Activated B cell treated with CpG ODN at 0.5 μM for 24 hours (primary cell): Measurements from ENCODE around the gene SAMD9. TPM values are rescaled to one million over a fixed set of nuclear protein-coding genes. Genes with fewer than 3 reads are reported as not detected.
A peak's percentile ranks its signal among the peaks of the same experiment; 100 is the strongest.

Experiments
- ATAC-seq: fragments of 200-7000 bp; cut with Tn5 transposase; one replicate; pipeline ENCODE4 v1.10.0; 2021; ENCODE audit warnings: low read depth, mild to moderate bottlenecking, moderate library complexity
- CTCF ChIA-PET: fragments of 350-600 bp; sonication (Branson Sonifier 250); formaldehyde crosslinking; loops from one replicate; lab custom pipeline; 2021; ENCODE audit warnings: antibody characterized with exemption; lab: Charles Lee
- POLR2A ChIA-PET: fragments of 350-600 bp; sonication (Branson Sonifier 250); formaldehyde crosslinking; loops from one replicate; lab custom pipeline; 2021; ENCODE audit warnings: antibody characterized with exemption; lab: Charles Lee
- DNase-seq: peaks from one replicate; pipeline ENCODE4 v3.0.0; 2022
- H3K27ac Mint-ChIP-seq: one replicate; pipeline ENCODE4 v1.8.0; 2020; ENCODE audit warnings: mixed read lengths
- H3K27me3 Mint-ChIP-seq: one replicate; pipeline ENCODE4 v1.8.0; 2021; ENCODE audit warnings: mixed read lengths
- H3K36me3 Mint-ChIP-seq: one replicate; pipeline ENCODE4 v1.8.0; 2021; ENCODE audit warnings: low read depth, mixed read lengths
- H3K4me1 Mint-ChIP-seq: one replicate; pipeline ENCODE4 v1.8.0; 2021; ENCODE audit warnings: mixed read lengths
- H3K4me3 Mint-ChIP-seq: one replicate; pipeline ENCODE4 v1.8.0; 2020; ENCODE audit warnings: mild to moderate bottlenecking, mixed read lengths
- H3K9me3 Mint-ChIP-seq: one replicate; pipeline ENCODE4 v1.8.0; 2020; ENCODE audit warnings: mixed read lengths
- CTCF ChIP-seq: fragments of 200-600 bp; IDR thresholded peaks from one replicate; pipeline ENCODE4 v1.8.0; 2022; ENCODE audit warnings: antibody characterized with exemption, mild to moderate bottlenecking
- intact Hi-C: fragments of 100-400 bp; cut with micrococcal nuclease; formaldehyde crosslinking; loops from one replicate; pipeline ENCODE4 v1.15.1; 2024
- total RNA-seq: library from RNA; stranded (reverse); gene quantifications from 2 replicates; pipeline ENCODE4 v1.2.3, GENCODE V29; 2022

The SAMD9 gene
- total RNA-seq, 1 donor from 2014 or later = 26.3 TPM

- H3K4me3 Mint-ChIP-seq = peak overlapping the region; percentile 90
- ChIA-PET POLR2A (interaction anchor here (0.7 to 2.6 kb wide), 4 partner anchors 18 to 84 kb away, joined by 3 to 8 read pairs (median 4); partner anchors contain the start of genes SAMD9 and VPS50), CTCF (interaction anchor here (1.0 to 1.1 kb wide), 2 partner anchors 30 to 80 kb away, joined by 3 to 5 read pairs; partner anchors contain the start of gene SAMD9)
- peak; percentile 73 for ATAC-seq
- no peak for TF ChIP-seq CTCF
- H3K36me3 Mint-ChIP-seq = peaks cover 12% of the 10 kb centered on the region
- DNase-seq = no peak
- H3K27me3 Mint-ChIP-seq = no peaks in the 10 kb centered on the region
- peak overlapping the region; percentile 83 for H3K27ac Mint-ChIP-seq
- H3K9me3 Mint-ChIP-seq = no peaks in the 10 kb centered on the region
- peaks cover 58% of the 10 kb centered on the region for H3K4me1 Mint-ChIP-seq
- intact Hi-C loops = loop anchor here (1.0 to 10.0 kb wide), 3 partner anchors 85 to 515 kb away; partner anchors contain the start of genes CDK6 and VPS50
These were observed 29.6 kb upstream of the SAMD9 start for GRCh38 chr7:93147363-93147762.

DNA sequence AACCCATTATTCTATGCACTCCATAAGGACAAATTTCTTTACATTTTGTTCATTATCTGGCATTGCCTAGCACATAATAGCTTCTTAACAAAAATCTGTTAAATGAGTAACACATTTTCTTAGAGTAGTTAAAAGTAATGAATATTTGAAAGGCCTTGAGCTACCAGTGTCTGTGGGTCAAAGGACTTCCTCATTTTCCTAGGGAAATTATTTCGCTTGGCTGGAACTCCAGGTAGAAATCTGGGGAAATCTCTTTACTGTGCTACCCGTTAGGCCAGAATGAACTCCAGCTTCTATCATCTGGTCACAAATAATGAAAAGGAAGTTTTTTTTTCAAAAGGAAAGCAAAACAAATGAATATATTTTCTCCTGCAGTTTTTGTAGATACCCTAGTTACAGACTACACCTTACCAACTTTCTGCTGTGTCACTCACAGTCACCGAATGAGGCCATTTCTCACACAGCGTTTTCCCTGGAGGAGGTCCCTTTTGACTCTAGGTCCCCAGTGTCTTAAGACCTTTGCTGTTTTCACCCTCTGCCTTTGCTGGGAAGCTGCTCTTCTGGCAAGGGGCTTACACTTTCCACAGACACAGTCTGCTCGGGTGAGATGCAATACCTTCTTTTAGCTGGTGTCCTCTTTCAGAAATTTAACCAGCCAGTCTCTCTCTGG lies 28.8 kb upstream of the SAMD9 start:
- Mint-ChIP-seq H3K27ac (peak overlapping the region; percentile 83), H3K4me3 (peak overlapping the region; percentile 90), H3K27me3 (no peaks in the 10 kb centered on the region), H3K36me3 (peaks cover 12% of the 10 kb centered on the region), H3K9me3 (no peaks in the 10 kb centered on the region), H3K4me1 (peaks cover 58% of the 10 kb centered on the region)
- ATAC-seq = no peak
- POLR2A ChIA-PET = interaction anchor here (0.7 to 2.6 kb wide), 3 partner anchors 29 to 85 kb away, joined by 4 to 8 read pairs (median 5); partner anchors contain the start of genes SAMD9 and VPS50
- CTCF ChIA-PET = interaction anchor here (1.0 to 1.1 kb wide), 2 partner anchors 29 to 81 kb away, joined by 3 to 5 read pairs; partner anchors contain the start of gene SAMD9
- no peak for TF ChIP-seq CTCF
- intact Hi-C loops = loop anchor here (1.0 to 10.0 kb wide), 3 partner anchors 86 to 514 kb away; partner anchors contain the start of genes CDK6 and VPS50
- no peak for DNase-seq

GRCh38 chr7:93146036-93146435 lies 28.3 kb upstream of the SAMD9 start:
- Mint-ChIP-seq H3K9me3 (no peaks in the 10 kb centered on the region), H3K4me3 (peak overlapping the region; percentile 90), H3K36me3 (peaks cover 12% of the 10 kb centered on the region), H3K27me3 (no peaks in the 10 kb centered on the region), H3K27ac (peak overlapping the region; percentile 83), H3K4me1 (peaks cover 58% of the 10 kb centered on the region)
- no peak for TF ChIP-seq CTCF
- POLR2A ChIA-PET = interaction anchor here (2.6 kb wide), 1 partner anchor 28 kb away, joined by 8 read pairs; the partner anchor contains the start of gene SAMD9
- intact Hi-C loops = loop anchor here (5.0 to 10.0 kb wide), 2 partner anchors 311 to 514 kb away; partner anchors contain the start of gene CDK6
- DNase-seq = no peak
- no peak for ATAC-seq
- CTCF ChIA-PET = no interaction called here

DNA sequence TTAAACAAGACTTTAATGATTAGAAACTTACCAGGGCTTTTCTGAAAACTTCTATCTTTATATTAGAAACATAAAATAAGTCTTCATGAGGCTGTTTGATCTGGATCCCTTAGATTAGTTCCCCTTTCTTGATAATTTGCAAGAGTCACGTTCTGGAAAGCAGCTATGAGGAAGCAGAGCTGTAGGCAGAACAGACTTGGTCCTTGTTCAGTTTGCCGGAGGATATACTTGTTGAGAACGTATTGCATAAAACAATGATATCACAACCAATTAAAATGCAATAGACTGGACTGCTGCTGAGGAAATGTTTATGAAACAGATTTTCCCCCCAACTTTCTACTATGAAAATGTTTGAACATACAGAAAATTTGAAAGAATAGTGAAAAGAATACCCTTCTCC lies 27.6 kb upstream of the SAMD9 start:
- no peak for TF ChIP-seq CTCF
- Mint-ChIP-seq H3K9me3 (no peaks in the 10 kb centered on the region), H3K36me3 (peaks cover 12% of the 10 kb centered on the region), H3K27ac (peak overlapping the region; percentile 83), H3K4me3 (peak overlapping the region; percentile 90), H3K4me1 (peaks cover 52% of the 10 kb centered on the region), H3K27me3 (no peaks in the 10 kb centered on the region)
- no peak for DNase-seq
- POLR2A ChIA-PET = interaction anchor here (0.9 to 2.1 kb wide), 2 partner anchors 27 to 87 kb away, joined by 5 to 10 read pairs; partner anchors contain the start of genes SAMD9 and VPS50
- ATAC-seq = peak; percentile 49
- intact Hi-C loops = loop anchor here (5.0 to 10.0 kb wide), 2 partner anchors 311 to 513 kb away; partner anchors contain the start of gene CDK6
- CTCF ChIA-PET = interaction anchor here (0.9 kb wide), 1 partner anchor 28 kb away, joined by 4 read pairs; the partner anchor contains the start of gene SAMD9

- no peak overlapping the region for H3K27ac Mint-ChIP-seq
These were observed 24.3 kb upstream of the SAMD9 start for GRCh38 chr7:93142127-93142526.

More at GRCh38 chr7:93142127-93142526, 24.3 kb upstream of the SAMD9 start:
- intact Hi-C loops = loop anchor here (10.0 kb wide), 1 partner anchor 307 kb away; the partner anchor contains the start of gene CDK6
- no peak for TF ChIP-seq CTCF
- no peaks in the 10 kb centered on the region for H3K27me3 Mint-ChIP-seq
- H3K4me1 Mint-ChIP-seq = peaks cover 26% of the 10 kb centered on the region
- CTCF ChIA-PET = no interaction called here
- H3K4me3 Mint-ChIP-seq = no peak overlapping the region
- DNase-seq (no peak), ATAC-seq (no peak)
- POLR2A ChIA-PET = no interaction called here
- peaks cover 6% of the 10 kb centered on the region for H3K9me3 Mint-ChIP-seq
- peaks cover 20% of the 10 kb centered on the region for H3K36me3 Mint-ChIP-seq
